ENCODE measurements around the gene CFAP73.

Gene CFAP73

GRCh38 chr12:113144806-113145205, 4.7 kb upstream of the CFAP73 start:
- Histone ChIP-seq H3K9ac (ENCODE audit: low read length) (no peak overlapping the region), H3K27me3 (replicated peaks; ENCODE audit: control insufficient read depth, insufficient read depth, low read length) (peaks cover 7% of the 10 kb centered on the region), H3K4me1 (ENCODE audit: control insufficient read depth, insufficient read depth, low read length) (peaks cover 12% of the 10 kb centered on the region), H3K36me3 (ENCODE audit: control insufficient read depth, insufficient read depth, low read length, severe bottlenecking) (no peaks in the 10 kb centered on the region), H3K4me3 (ENCODE audit: low read length) (no peak overlapping the region), H3K9me3 (ENCODE audit: control insufficient read depth, low read length) (peaks cover 8% of the 10 kb centered on the region)
- no peak for DNase-seq (ENCODE audit: low read depth)

GRCh38 chr12:113145720-113146551, 3.6 kb upstream of the CFAP73 start:
- no peak overlapping the region for H3K9ac ChIP-seq (ENCODE audit: low read length)
- no peaks in the 10 kb centered on the region for H3K36me3 ChIP-seq (ENCODE audit: control insufficient read depth, insufficient read depth, low read length, severe bottlenecking)
- no peak overlapping the region for H3K4me3 ChIP-seq (ENCODE audit: low read length)
- H3K4me1 ChIP-seq (ENCODE audit: control insufficient read depth, insufficient read depth, low read length) = peaks cover 12% of the 10 kb centered on the region
- H3K27me3 ChIP-seq (replicated peaks; ENCODE audit: control insufficient read depth, insufficient read depth, low read length) = peaks cover 8% of the 10 kb centered on the region
- peak; percentile 37 for DNase-seq (ENCODE audit: low read depth)
- peaks cover 8% of the 10 kb centered on the region for H3K9me3 ChIP-seq (ENCODE audit: control insufficient read depth, low read length)

GRCh38 chr12:113146999-113147398, 2.5 kb upstream of the CFAP73 start:
- H3K27me3 ChIP-seq (replicated peaks; ENCODE audit: control insufficient read depth, insufficient read depth, low read length) = peaks cover 12% of the 10 kb centered on the region

GRCh38 chr12:113151655-113152054, 2.1 kb downstream of the CFAP73 start:
- Histone ChIP-seq H3K9ac (ENCODE audit: low read length) (no peak overlapping the region), H3K4me1 (ENCODE audit: control insufficient read depth, insufficient read depth, low read length) (peaks cover 9% of the 10 kb centered on the region), H3K27me3 (replicated peaks; ENCODE audit: control insufficient read depth, insufficient read depth, low read length) (peaks cover 42% of the 10 kb centered on the region), H3K9me3 (ENCODE audit: control insufficient read depth, low read length) (peaks cover 8% of the 10 kb centered on the region), H3K36me3 (ENCODE audit: control insufficient read depth, insufficient read depth, low read length, severe bottlenecking) (no peaks in the 10 kb centered on the region), H3K4me3 (ENCODE audit: low read length) (no peak overlapping the region)
- DNase-seq (ENCODE audit: low read depth) = no peak

More at GRCh38 chr12:113146999-113147398, 2.5 kb upstream of the CFAP73 start:
- no peak for DNase-seq (ENCODE audit: low read depth)
- Histone ChIP-seq H3K9ac (ENCODE audit: low read length) (no peak overlapping the region), H3K36me3 (ENCODE audit: control insufficient read depth, insufficient read depth, low read length, severe bottlenecking) (no peaks in the 10 kb centered on the region), H3K4me3 (ENCODE audit: low read length) (no peak overlapping the region), H3K9me3 (ENCODE audit: control insufficient read depth, low read length) (peaks cover 8% of the 10 kb centered on the region), H3K4me1 (ENCODE audit: control insufficient read depth, insufficient read depth, low read length) (peaks cover 10% of the 10 kb centered on the region)

GRCh38 chr12:113152196-113152834, 2.8 kb downstream of the CFAP73 start:
- Histone ChIP-seq H3K4me3 (ENCODE audit: low read length) (peak overlapping the region; percentile 63), H3K9ac (ENCODE audit: low read length) (no peak overlapping the region), H3K27me3 (replicated peaks; ENCODE audit: control insufficient read depth, insufficient read depth, low read length) (peaks cover 43% of the 10 kb centered on the region), H3K4me1 (ENCODE audit: control insufficient read depth, insufficient read depth, low read length) (peaks cover 9% of the 10 kb centered on the region), H3K9me3 (ENCODE audit: control insufficient read depth, low read length) (peaks cover 3% of the 10 kb centered on the region), H3K36me3 (ENCODE audit: control insufficient read depth, insufficient read depth, low read length, severe bottlenecking) (peaks cover 4% of the 10 kb centered on the region)
- DNase-seq (ENCODE audit: low read depth) = no peak

GRCh38 chr12:113152835-113153814, 3.6 kb downstream of the CFAP73 start:
- Histone ChIP-seq H3K36me3 (ENCODE audit: control insufficient read depth, insufficient read depth, low read length, severe bottlenecking) (peaks cover 12% of the 10 kb centered on the region), H3K27me3 (replicated peaks; ENCODE audit: control insufficient read depth, insufficient read depth, low read length) (peaks cover 42% of the 10 kb centered on the region), H3K4me3 (ENCODE audit: low read length) (peak overlapping the region; percentile 63), H3K4me1 (ENCODE audit: control insufficient read depth, insufficient read depth, low read length) (peaks cover 9% of the 10 kb centered on the region), H3K9me3 (ENCODE audit: control insufficient read depth, low read length) (no peaks in the 10 kb centered on the region), H3K9ac (ENCODE audit: low read length) (no peak overlapping the region)
- DNase-seq (ENCODE audit: low read depth) = peak; percentile 86

- peak overlapping the region; percentile 27 for H3K4me3 ChIP-seq (ENCODE audit: low read length)
- peaks cover 42% of the 10 kb centered on the region for H3K27me3 ChIP-seq (replicated peaks; ENCODE audit: control insufficient read depth, insufficient read depth, low read length)
- DNase-seq (ENCODE audit: low read depth) = peak; percentile 19
Observed at GRCh38 chr12:113154351-113154973, 4.9 kb downstream of the CFAP73 start.

GRCh38 chr12:113155060-113155459, 5.5 kb downstream of the CFAP73 start:
- H3K4me3 ChIP-seq (ENCODE audit: low read length) = no peak overlapping the region
- no peak overlapping the region for H3K9ac ChIP-seq (ENCODE audit: low read length)
- peaks cover 30% of the 10 kb centered on the region for H3K36me3 ChIP-seq (ENCODE audit: control insufficient read depth, insufficient read depth, low read length, severe bottlenecking)
- peaks cover 9% of the 10 kb centered on the region for H3K4me1 ChIP-seq (ENCODE audit: control insufficient read depth, insufficient read depth, low read length)
- DNase-seq (ENCODE audit: low read depth) = no peak
- H3K9me3 ChIP-seq (ENCODE audit: control insufficient read depth, low read length) = no peaks in the 10 kb centered on the region
- peaks cover 40% of the 10 kb centered on the region for H3K27me3 ChIP-seq (replicated peaks; ENCODE audit: control insufficient read depth, insufficient read depth, low read length)

More at GRCh38 chr12:113154351-113154973, 4.9 kb downstream of the CFAP73 start:
- Histone ChIP-seq H3K9me3 (ENCODE audit: control insufficient read depth, low read length) (no peaks in the 10 kb centered on the region), H3K9ac (ENCODE audit: low read length) (no peak overlapping the region), H3K4me1 (ENCODE audit: control insufficient read depth, insufficient read depth, low read length) (peaks cover 9% of the 10 kb centered on the region), H3K36me3 (ENCODE audit: control insufficient read depth, insufficient read depth, low read length, severe bottlenecking) (peaks cover 25% of the 10 kb centered on the region)

- Histone ChIP-seq H3K36me3 (ENCODE audit: control insufficient read depth, insufficient read depth, low read length, severe bottlenecking) (peaks cover 36% of the 10 kb centered on the region), H3K4me1 (ENCODE audit: control insufficient read depth, insufficient read depth, low read length) (peaks cover 9% of the 10 kb centered on the region), H3K27me3 (replicated peaks; ENCODE audit: control insufficient read depth, insufficient read depth, low read length) (peaks cover 39% of the 10 kb centered on the region), H3K4me3 (ENCODE audit: low read length) (no peak overlapping the region), H3K9ac (ENCODE audit: low read length) (no peak overlapping the region), H3K9me3 (ENCODE audit: control insufficient read depth, low read length) (no peaks in the 10 kb centered on the region)
- DNase-seq (ENCODE audit: low read depth) = no peak
Observed at GRCh38 chr12:113155646-113156045, 6.1 kb downstream of the CFAP73 start.

- peaks cover 38% of the 10 kb centered on the region for H3K36me3 ChIP-seq (ENCODE audit: control insufficient read depth, insufficient read depth, low read length, severe bottlenecking)
- no peaks in the 10 kb centered on the region for H3K9me3 ChIP-seq (ENCODE audit: control insufficient read depth, low read length)
- DNase-seq (ENCODE audit: low read depth) = no peak
- H3K27me3 ChIP-seq (replicated peaks; ENCODE audit: control insufficient read depth, insufficient read depth, low read length) = peaks cover 32% of the 10 kb centered on the region
- no peak overlapping the region for H3K9ac ChIP-seq (ENCODE audit: low read length)
- peaks cover 15% of the 10 kb centered on the region for H3K4me1 ChIP-seq (ENCODE audit: control insufficient read depth, insufficient read depth, low read length)
- H3K4me3 ChIP-seq (ENCODE audit: low read length) = no peak overlapping the region
Observed at GRCh38 chr12:113157218-113157859, 7.8 kb downstream of the CFAP73 start.

Data from adipocyte (in vitro differentiated cells).